NCI-H187 (cell line): ENCODE measurements around the gene RWDD2A.

ENCODE experiments used
- DNase-seq, 2 experiments: peaks; one replicate each; lab custom pipeline; 2025; lab: John Stamatoyannopoulos, UW

RWDD2A gene

DNA sequence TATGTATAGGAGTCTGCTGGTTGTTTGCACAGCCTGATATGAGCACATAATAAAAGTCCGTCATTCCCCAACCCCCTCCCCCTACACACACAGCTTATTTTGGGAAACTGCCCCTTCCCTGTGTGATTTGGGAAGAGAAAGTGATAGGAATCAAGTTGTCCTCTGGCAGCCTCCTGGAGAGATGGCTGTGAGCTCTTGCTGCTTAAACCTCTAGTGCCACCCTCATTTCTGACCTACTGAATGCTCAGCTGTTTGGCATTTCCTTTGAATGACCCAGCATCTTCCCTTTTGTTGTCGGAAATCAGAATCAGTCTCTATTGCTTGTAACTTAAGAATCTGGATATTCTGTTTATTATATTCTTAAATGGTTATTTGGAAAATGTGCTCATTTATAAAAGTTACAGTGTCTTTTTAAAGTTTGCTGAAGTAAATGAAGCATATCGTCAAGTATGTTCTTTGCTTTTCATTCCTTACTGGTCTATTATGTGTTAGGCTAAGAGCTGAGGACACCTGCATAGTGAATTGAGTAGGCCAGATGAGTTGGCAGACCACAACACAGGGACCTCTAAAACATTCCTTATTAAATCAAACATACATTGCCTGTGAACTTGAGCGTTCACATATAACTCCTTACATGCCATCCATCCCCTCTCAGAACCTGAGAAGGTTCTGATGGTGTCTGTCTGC is 5.5 kb downstream of the RWDD2A start:
- DNase-seq: no peak

DNA sequence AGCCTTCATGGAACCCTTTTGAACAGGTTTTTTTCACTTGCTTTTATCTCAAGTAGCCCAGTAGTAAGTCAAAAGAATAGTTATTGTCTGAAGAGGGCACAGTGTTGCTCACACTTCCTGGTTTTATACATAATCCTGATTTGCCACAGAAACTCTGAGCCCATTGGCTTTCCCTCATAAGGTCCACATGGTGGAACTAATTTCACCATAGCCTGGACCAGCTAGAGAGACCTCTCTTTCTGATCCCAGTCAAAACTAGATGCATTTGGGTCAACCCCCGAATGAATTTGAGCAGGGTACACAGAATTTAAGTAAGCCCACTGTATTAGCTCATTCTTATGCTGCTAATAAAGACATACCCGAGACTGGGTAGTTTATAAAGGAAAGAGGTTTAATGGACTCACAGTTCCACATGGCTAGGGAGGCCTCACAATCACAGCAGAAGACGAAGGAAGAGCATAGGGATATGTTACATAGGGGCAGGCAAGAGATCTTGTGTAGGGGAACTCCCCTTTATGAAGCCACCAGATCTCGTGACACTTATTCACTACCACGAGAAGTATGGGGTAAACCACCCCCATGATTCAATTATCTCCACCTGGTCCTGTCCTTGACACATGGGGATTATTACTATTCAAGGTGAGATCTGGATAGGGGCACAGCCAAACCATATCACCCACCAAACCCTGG is 6.2 kb downstream of the RWDD2A start:
- DNase-seq: no peak

DNA sequence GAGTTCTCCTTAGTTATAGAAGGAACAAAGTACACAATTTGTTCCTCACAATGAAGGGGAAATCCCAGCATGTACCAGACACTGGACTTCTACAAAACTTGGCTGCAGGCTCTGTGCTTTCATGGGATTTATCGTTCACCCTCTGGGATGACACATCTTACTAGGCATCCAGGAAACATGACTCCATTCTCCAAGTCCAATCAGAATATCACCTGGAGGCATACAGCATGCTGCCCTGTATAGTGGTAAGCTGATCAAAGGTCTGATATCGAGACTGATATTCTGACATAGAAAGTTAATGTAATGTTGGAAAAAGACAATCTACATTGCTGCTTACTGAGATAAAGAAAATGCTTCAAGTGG is 6.7 kb downstream of the RWDD2A start:
- DNase-seq: no peak

DNA sequence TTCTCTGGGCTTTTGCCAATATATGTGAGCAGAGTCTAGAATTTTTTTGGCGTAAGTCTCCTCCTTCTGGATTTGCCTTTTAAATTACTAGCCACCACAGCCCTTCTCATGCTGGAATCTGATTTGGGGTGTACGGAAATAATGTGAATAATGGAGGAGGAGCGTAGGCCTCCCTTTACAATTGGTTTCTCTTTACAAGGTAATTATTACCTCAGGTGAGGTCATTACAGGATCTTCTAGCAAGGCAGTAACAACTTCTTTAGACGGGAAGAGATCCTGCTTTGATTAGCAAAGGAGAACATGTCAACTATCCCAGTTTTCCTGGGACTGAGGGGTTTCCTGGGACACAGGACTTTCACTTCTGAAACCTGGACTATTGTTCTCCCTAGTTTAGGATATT is 8.9 kb downstream of the RWDD2A start:
- DNase-seq: no peak

DNA sequence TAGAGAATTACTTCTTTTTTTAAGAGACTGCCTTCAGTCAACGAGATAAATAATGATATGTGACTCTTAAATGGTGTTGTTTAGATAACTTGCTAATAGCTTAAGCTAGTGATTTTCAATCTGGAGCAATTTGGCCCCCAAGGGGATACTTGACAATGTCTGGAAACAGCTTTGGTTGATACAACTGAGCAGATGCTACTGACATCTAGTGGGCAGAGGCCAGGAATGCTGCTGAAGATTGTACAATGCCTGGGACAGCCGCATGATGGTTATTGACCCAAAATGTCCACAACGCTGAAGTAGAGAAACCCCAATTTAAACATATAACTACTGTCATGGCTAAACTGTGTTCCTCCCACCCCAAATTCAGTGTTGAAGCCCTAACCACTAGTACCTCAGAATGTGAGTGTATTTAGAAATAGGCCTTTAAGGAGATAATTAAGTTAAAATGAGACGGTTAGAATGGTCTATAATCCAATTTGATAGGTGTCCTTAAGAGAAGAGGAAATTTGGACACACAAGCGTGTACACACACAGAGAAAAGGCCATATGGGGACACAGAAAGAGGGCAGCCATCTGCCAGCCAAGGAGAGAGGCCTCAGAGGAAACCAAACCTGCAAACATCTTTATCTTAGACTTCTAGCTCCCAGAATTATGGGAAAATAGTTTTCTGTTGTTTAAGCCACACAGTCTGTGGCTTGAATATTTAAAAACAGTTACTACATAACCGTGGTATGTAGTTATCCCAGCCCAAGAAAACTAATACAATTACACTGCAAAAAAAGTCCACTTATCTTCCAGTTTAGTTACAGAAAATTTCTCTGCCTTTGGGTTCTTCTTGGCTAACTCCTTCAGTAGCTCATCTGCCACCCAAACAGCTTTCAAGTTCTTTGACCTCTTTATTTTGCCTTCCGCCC is 22.2 kb downstream of the RWDD2A start:
- peak; percentile 26 to 41 for DNase-seq

DNA sequence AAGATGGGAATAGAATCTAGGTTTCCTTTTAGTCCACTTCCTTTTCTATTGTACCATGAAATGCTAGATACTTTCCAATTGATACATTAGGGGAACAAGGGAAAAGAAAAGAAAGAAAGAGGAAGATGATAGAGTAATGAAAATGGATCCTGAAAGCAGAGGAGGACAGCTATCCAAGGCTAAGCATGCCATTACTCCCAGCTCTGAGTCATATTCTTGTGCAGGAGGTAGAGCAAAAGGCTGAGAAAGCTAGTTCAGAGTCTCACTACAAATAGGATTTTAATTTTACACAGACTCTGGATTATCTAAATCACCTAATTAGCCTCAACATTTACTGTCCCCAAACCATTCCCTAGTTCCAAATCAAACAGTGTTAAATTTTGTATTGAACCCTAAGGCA is 23.6 kb downstream of the RWDD2A start:
- DNase-seq: no peak

DNA sequence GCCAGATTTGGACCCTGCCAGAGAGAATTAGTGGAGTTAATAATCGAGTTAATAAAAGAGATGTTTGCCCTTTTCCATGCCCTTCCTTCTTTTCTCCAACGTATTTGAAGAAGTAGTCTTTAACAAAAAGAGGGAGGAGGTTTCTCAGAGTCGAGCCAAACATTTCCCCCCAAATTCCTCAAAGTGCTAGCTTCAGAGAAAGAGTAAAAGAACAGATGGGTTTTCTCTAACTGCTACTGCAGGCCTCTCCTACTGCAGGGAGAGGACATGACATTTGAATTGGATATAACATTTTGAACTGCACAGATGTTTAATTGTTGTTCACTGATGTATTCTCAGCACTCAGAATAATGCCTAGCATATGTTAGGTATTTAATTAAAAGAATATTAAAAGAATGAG is 25.5 kb downstream of the RWDD2A start:
- no peak for DNase-seq

DNA sequence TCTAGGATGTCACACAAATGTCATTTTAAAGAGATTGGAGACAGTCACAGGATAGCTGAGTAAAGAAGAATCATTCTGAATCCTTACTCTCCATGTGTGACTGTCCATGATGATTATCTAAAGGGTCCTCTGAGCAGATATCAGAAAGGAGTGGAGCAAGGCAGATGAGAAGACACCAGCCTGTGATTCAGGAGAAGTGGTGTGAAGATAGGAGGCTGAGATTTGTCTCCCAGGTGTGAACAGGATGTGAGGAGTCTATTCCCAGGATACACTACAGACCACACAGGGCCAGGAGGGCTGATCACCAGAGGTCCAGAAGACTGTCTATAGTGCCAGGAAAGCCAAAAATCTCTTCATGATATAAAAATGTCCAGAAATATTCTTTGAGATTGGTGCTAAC is 27.0 kb downstream of the RWDD2A start:
- no peak for DNase-seq

DNA sequence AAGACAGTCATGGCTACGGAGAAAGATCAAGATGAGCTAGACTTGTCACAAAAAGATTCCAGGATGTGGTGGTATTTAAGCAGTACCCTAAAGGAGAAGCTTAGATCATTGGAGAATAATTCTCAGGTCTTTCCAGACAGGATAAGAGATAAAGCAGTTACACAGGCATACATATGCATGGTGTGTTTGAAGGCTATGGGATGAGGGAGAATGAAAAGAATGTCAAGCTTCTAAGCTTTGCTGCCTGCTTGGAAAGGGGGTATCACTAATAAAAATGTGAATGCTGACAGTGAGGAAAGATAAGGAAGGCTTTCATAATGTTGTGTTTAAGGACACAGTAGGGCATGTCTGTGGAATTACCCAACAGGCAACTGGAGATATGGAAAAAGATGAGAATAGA is 28.1 kb downstream of the RWDD2A start:
- DNase-seq: no peak

DNA sequence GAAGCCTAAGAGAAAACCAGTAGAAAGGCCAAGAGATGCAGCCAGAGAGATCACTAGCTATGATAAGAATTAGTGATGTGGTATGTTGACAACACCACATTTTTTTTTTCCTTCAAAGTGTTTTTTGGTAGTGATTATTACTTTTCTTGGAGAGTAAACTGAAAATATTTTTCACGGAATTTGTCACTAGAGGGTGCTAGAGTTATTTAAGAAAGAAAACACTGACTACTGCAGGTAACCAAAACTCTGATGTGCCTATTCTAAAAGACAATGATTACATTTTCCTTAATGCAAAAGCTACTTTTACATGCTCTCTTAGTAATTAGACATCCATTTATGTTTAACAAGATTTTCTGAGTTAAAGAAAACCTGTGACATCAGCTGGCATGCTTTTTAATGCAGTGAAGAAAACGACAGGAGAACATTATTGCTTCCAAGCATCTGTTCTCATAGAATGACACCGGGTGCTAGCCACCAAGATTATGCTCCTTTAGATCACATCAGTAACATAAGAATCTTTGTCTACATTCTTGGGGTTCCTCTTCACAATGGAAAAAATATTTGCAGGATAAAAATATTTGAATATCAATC is 28.8 kb downstream of the RWDD2A start:
- no peak for DNase-seq

DNA sequence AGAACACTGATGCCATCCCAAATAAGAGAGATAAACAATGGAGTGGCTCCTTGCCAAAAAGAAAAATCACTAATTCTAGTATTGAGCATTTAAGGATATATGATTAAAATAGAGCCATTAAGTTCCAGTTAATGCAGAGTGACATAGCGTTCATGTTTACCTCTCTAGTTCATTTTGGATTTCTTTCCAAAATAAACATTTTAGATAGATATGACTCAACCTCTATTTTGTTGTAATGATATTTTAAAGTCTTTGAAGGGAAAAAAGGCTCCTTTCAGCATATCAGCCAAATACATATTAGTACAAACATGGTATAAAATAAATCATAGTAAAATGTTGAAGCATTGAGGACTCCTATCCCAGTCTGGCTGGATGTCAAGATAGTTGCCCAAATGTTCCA is 33.4 kb downstream of the RWDD2A start:
- no peak for DNase-seq

DNA sequence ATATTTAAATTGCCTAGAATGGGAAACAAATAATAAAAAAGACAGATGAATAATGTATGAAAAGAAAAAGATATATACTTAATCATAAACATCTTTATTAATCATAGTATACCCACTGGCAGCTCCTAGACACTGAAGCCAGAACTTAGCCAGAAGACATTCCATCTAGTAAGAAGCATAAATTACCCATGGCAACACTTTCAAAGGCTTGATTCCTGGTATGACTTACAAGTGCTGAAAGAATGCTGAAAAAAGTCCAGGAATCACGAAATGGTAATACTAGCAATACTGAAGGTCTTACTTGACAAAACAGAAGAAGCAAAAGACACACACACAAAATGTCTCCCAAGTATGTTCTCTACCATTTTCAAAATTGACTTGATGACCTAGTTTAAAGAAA is 38.0 kb downstream of the RWDD2A start:
- DNase-seq: no peak

DNA sequence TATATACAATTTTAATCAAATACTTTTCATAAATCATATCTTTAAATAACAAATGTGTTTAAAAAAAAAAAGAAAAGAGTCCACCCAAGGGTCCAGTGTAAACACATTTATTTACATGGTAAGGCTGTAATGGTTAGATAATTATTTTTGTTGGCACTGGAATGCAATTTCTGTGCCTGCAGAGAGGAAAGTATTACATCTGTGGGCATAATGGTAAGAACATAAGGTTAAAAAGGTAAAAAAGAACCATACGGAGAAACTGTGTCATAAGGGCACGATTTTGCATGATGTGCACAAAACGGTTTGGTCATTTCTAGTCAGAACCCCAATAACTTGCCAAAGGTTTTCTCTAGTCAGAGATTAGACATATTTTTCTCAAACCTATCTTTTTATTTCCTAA is 54.3 kb downstream of the RWDD2A start:
- no peak for DNase-seq
